Endothelial cell of umbilical vein (primary cell): ENCODE results near the gene LOXHD1. TPM values are rescaled to one million over a fixed set of nuclear protein-coding genes. Genes with fewer than 3 reads are reported as not detected.

Source experiments
- BruUV-seq: library from RNA; stranded (reverse); fragments of 400-500 nt; replicated peaks from 2 replicates; lab custom pipeline; 2021; lab: Mats Ljungman, UMichigan
- CTCF ChIA-PET: fragments of 300-600, 350-600 bp; sonication (Branson Sonifier 250); formaldehyde crosslinking; loops from one replicate; lab custom pipeline; 2021; ENCODE audit warnings: antibody characterized with exemption, inconsistent platforms; lab: Charles Lee
- POLR2A ChIA-PET: fragments of 300-600, 350-600 bp; sonication (Branson Sonifier 250); formaldehyde crosslinking; loops from one replicate; lab custom pipeline; 2021; ENCODE audit warnings: antibody characterized with exemption, inconsistent platforms; lab: Charles Lee
- DNase-seq: peaks from one replicate; pipeline ENCODE4 v3.0.0-alpha.2; 2011; ENCODE audit warnings: low read depth, low spot score
- FAIRE-seq: peaks from 2 replicates; lab custom pipeline; 2011; peaks lifted over from hg19 to GRCh38; lab: Jason Lieb, UNC
- H2AFZ ChIP-seq: 2 replicates; pipeline ENCODE4 v1.6.0; 2012; ENCODE audit warnings: low read depth, low read length, control low read depth, inconsistent platforms
- H3K27ac ChIP-seq: 2 replicates; pipeline ENCODE4 v1.5.1; 2011; ENCODE audit warnings: low read depth, mild to moderate bottlenecking, control low read depth, low read length, moderate library complexity; ENCODE audit not compliant: insufficient read depth
- H3K27me3 ChIP-seq, 2 experiments: 2 replicates each; pipeline versions ENCODE4 v1.6.0 to v1.6.1; 2011; ENCODE audit warnings: low read length in 2 of 2, mixed read lengths in 1 of 2; ENCODE audit not compliant: control insufficient read depth in 2 of 2, insufficient read depth in 2 of 2
- H3K36me3 ChIP-seq, 2 experiments: 2 replicates in 1 of 2; 3 replicates in 1 of 2; pipeline ENCODE4 v1.5.1; 2011; ENCODE audit warnings: low read length in 2 of 2, mild to moderate bottlenecking in 1 of 2, moderate library complexity in 1 of 2; ENCODE audit not compliant: control insufficient read depth in 2 of 2, insufficient read depth in 2 of 2; ENCODE audit errors: extremely low read depth in 1 of 2
- H3K4me1 ChIP-seq: 3 replicates; pipeline ENCODE4 v1.5.1; 2011; ENCODE audit warnings: mild to moderate bottlenecking, low read length; ENCODE audit not compliant: control insufficient read depth, insufficient read depth; ENCODE audit errors: extremely low read depth
- H3K4me2 ChIP-seq: 2 replicates; pipeline ENCODE4 v1.6.1; 2011; ENCODE audit warnings: low read length, control low read depth, mixed read lengths; ENCODE audit not compliant: insufficient read depth
- H3K4me3 ChIP-seq, 3 experiments: fragments of 200-600 bp in 1 of 3; sonication (generic), shearing (Covaris generic) in 1 of 3; replicated peaks in 1 of 3; 2 replicates each; pipeline ENCODE4 v1.5.1; 2011 to 2016; ENCODE audit warnings: control low read depth in 3 of 3, low read length in 3 of 3, mild to moderate bottlenecking in 2 of 3, inconsistent platforms in 1 of 3, low read depth in 1 of 3, moderate library complexity in 1 of 3; ENCODE audit not compliant: insufficient read depth in 1 of 3
- H3K79me2 ChIP-seq: 2 replicates; pipeline ENCODE4 v1.6.0; 2012; ENCODE audit warnings: low read length, inconsistent platforms; ENCODE audit not compliant: control insufficient read depth, insufficient read depth
- H3K9ac ChIP-seq: replicated peaks from 2 replicates; pipeline ENCODE3; 2011; ENCODE audit warnings: low read length, control low read depth; ENCODE audit not compliant: insufficient read depth; ENCODE audit errors: extremely low read depth
- H3K9me1 ChIP-seq: replicated peaks from 3 replicates; pipeline ENCODE4 v1.6.0; 2011; ENCODE audit warnings: mild to moderate bottlenecking, low read length; ENCODE audit not compliant: control insufficient read depth, insufficient read depth; ENCODE audit errors: extremely low read depth
- H3K9me3 ChIP-seq: replicated peaks from 2 replicates; pipeline ENCODE4 v1.5.1; 2012; ENCODE audit warnings: low read length, inconsistent platforms; ENCODE audit not compliant: control insufficient read depth, insufficient read depth
- H4K20me1 ChIP-seq: replicated peaks from 2 replicates; pipeline ENCODE3; 2011; ENCODE audit warnings: mild to moderate bottlenecking, low read length; ENCODE audit not compliant: control insufficient read depth, insufficient read depth; ENCODE audit errors: extremely low read depth
- CTCF ChIP-seq, 2 donors: IDR thresholded peaks; 1 replicate in 1 of 2; 2 replicates in 1 of 2; pipeline ENCODE4 v1.5.1; 2011; ENCODE audit warnings: low read length in 2 of 2, mild to moderate bottlenecking in 2 of 2, moderate library complexity in 2 of 2, control low read depth in 1 of 2, inconsistent platforms in 1 of 2, low read depth in 1 of 2; ENCODE audit not compliant: insufficient read depth in 1 of 2; ENCODE audit errors: extremely low read depth in 1 of 2
- EZH2 ChIP-seq: IDR thresholded peaks from 2 replicates; pipeline ENCODE4 v1.6.1; 2012; ENCODE audit warnings: borderline replicate concordance, low read depth, mild to moderate bottlenecking, moderate library complexity, low read length, inconsistent platforms; ENCODE audit not compliant: severe bottlenecking
- FOS ChIP-seq: IDR thresholded peaks from 2 replicates; pipeline ENCODE4 v1.6.1; 2011; ENCODE audit warnings: mild to moderate bottlenecking, low read length, moderate library complexity, borderline replicate concordance; ENCODE audit not compliant: insufficient read depth
- GATA2 ChIP-seq: IDR thresholded peaks from 2 replicates; pipeline ENCODE4 v1.7.0; 2011; ENCODE audit warnings: low read depth, mild to moderate bottlenecking, moderate library complexity, mixed read lengths, low read length; ENCODE audit not compliant: insufficient read length, insufficient read depth
- JUN ChIP-seq: IDR thresholded peaks from 2 replicates; pipeline ENCODE4 v1.6.1; 2011; ENCODE audit warnings: borderline replicate concordance, low read depth; ENCODE audit not compliant: insufficient read length, insufficient read depth
- MAX ChIP-seq: IDR thresholded peaks from 2 replicates; pipeline ENCODE4 v1.6.1; 2011; ENCODE audit not compliant: insufficient read depth, insufficient read length
- MYC ChIP-seq: IDR thresholded peaks from one replicate; pipeline ENCODE4 v1.6.1; 2011; ENCODE audit warnings: mild to moderate bottlenecking, low read depth, low read length
- POLR2A ChIP-seq: IDR thresholded peaks from 2 replicates; pipeline ENCODE4 v1.6.1; 2012; ENCODE audit warnings: low read depth, mild to moderate bottlenecking, control low read depth, low read length
- POLR2AphosphoS5 ChIP-seq: IDR thresholded peaks from 2 replicates; pipeline ENCODE4 v1.6.1; 2012; ENCODE audit warnings: low read depth, mild to moderate bottlenecking, control low read depth, low read length, moderate library complexity; ENCODE audit not compliant: insufficient read depth
- dilution Hi-C: fragments of 300-500 bp; cut with MboI; formaldehyde crosslinking; loops from one replicate; pipeline ENCODE4 v1.15.0; 2019; ENCODE audit warnings: low sequenced_read_pairs; ENCODE audit not compliant: extremely low pct_ligation_motif_present
- intact Hi-C: fragments of 100-400 bp; cut with micrococcal nuclease; formaldehyde crosslinking; loops from one replicate; pipeline ENCODE4 v1.10.0; 2022
- polyA plus RNA-seq, 4 experiments: library from polyadenylated mRNA; depleted of rRNA in 3 of 4; stranded (reverse) in 3 of 4; unstranded in 1 of 4; fragments of >200 nt; gene quantifications; 2 replicates each; pipeline versions ENCODE4 v1.2.1 to v1.2.3, GENCODE V29; 2011 to 2012; ENCODE audit warnings: missing spikeins in 1 of 4
- total RNA-seq: library from RNA; stranded (reverse); gene quantifications from 2 replicates; pipeline ENCODE4 v1.2.3, GENCODE V29; 2021

The LOXHD1 gene
- total and polyA plus RNA-seq, 2 donors (not counting 3 experiments of a cell fraction or from before 2014, with no cell fraction given), result not detected

GRCh38 chr18:46621871-46622270 is 35.1 kb downstream of the LOXHD1 start:
- Histone ChIP-seq H3K4me1 (peaks cover 7% of the 10 kb centered on the region), H3K4me3 (no peak overlapping the region), H3K9me3 (no peaks in the 10 kb centered on the region), H3K27ac (no peak overlapping the region), H4K20me1 (no peaks in the 10 kb centered on the region), H3K9ac (no peak overlapping the region), H3K79me2 (no peaks in the 10 kb centered on the region), H3K36me3 (no peaks in the 10 kb centered on the region), H3K4me2 (no peak overlapping the region), H2AFZ (no peak overlapping the region), H3K27me3 (no peaks in the 10 kb centered on the region), H3K9me1 (no peaks in the 10 kb centered on the region)
- TF ChIP-seq POLR2A (no peak), EZH2 (no peak), GATA2 (no peak), FOS (no peak), POLR2AphosphoS5 (no peak), MYC (no peak), MAX (no peak), JUN (no peak), CTCF (IDR thresholded peaks at IDR 0.05; ENCODE audit: extremely low read depth in 1 of 2, insufficient read depth in 1 of 2, low read depth in 1 of 2, low read length in 2 of 2) (no peak)
- FAIRE-seq (no peak), DNase-seq (no peak)
- no TSS peak for BruUV-seq
- dilution Hi-C loops (no loop called here), intact Hi-C loops (no loop called here)
- CTCF ChIA-PET, result interaction anchor here (2.1 to 3.1 kb wide), 2 partner anchors 36 to 341 kb away, joined by 18 to 20 read pairs; partner anchors contain the start of gene LOXHD1
- POLR2A ChIA-PET, result no interaction called here
